GM10266 (cell line): ENCODE measurements around the gene PRDM16.

ENCODE experiments used
- DNase-seq: peaks from one replicate; pipeline ENCODE4 v3.0.0; 2012; ENCODE audit errors: extremely low spot score
- TF ChIP-seq, protein P1 (sequence below): IDR thresholded peaks from 2 replicates; pipeline ENCODE4 v1.5.1; 2012; ENCODE audit warnings: mild to moderate bottlenecking, low read depth; ENCODE audit not compliant: control insufficient read depth, insufficient read depth; ENCODE audit errors: missing control alignments

PRDM16 gene

DNA sequence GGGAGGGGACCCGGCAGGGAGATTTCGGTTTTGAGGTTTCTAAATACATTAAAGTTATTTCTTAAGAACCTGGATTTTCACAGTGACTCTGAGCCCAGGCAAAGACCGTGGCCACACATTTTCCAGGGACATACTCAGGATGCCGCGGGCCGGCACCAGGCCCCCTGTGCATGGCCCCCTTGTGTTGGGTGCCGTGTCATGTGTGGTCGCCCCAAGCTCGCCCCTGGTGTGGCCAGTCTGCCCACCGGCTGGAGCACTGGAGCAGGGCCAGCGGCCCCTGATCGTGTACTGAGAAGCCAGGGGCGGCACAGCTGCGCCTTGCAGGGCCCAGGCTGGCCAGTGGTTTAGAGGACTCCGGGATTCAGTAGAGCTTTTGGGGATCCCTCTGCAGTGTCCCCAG, 412.0 kb downstream of the PRDM16 start:
- no peak for DNase-seq
- TF ChIP-seq, protein P1, sequence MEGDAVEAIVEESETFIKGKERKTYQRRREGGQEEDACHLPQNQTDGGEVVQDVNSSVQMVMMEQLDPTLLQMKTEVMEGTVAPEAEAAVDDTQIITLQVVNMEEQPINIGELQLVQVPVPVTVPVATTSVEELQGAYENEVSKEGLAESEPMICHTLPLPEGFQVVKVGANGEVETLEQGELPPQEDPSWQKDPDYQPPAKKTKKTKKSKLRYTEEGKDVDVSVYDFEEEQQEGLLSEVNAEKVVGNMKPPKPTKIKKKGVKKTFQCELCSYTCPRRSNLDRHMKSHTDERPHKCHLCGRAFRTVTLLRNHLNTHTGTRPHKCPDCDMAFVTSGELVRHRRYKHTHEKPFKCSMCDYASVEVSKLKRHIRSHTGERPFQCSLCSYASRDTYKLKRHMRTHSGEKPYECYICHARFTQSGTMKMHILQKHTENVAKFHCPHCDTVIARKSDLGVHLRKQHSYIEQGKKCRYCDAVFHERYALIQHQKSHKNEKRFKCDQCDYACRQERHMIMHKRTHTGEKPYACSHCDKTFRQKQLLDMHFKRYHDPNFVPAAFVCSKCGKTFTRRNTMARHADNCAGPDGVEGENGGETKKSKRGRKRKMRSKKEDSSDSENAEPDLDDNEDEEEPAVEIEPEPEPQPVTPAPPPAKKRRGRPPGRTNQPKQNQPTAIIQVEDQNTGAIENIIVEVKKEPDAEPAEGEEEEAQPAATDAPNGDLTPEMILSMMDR, result no peak

DNA sequence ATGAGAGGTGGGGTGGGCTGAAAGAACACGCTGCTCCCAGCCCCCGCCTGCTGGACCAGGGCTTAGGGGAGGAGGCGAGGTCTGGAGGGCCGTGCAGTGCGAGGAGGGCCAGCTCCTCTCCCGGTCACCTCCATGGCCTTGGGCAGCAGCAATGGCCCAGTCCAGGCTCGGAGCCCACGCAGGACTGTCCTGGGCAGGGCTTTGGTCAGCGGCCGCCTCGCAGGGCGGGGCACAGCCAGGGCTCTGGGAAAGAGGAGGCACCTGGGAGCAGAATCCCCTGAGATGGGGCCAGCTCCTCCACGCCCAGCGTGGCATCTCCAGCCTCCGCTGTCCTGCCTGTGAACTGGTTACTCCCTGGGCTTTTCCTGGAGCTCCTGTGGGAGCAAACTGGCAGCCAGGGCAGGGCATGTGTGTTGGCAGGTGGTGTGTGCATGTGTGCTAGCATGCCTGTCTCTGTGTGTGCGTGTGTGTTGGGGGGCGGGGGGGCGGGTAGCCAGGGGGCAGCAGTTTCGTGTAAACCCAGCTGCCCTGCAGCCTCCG, 412.9 kb downstream of the PRDM16 start:
- TF ChIP-seq, protein P1, result no peak
- DNase-seq, result no peak

GRCh38 chr1:3482378-3482849, 413.4 kb downstream of the PRDM16 start:
- DNase-seq, result peak; percentile 65
- TF ChIP-seq, protein P1, result peak; percentile 35

GRCh38 chr1:3483380-3483779, 414.4 kb downstream of the PRDM16 start:
- no peak for DNase-seq
- TF ChIP-seq, protein P1, result no peak

GRCh38 chr1:3483801-3484444, 414.9 kb downstream of the PRDM16 start:
- DNase-seq, result peak; percentile 81
- TF ChIP-seq, protein P1, result peak; percentile 82

DNA sequence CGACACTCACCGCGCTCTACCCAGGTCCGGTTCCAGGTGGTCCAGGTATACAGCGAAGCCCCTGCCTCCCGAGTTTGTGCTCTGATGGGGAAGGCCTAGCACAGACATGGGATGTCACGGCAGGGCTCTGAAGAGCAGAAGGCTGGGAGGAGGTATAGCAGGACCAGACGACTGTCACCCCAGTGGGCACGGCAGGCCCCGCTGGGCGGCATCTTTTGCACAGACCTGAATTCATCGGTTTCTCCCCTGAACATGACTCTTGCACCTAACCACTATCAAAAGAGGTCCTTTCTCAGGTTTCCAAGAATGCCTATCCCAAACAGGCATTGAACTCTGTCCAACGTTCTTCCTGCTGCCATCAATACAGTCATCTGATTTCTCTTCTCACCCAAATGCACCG, 416.0 kb downstream of the PRDM16 start:
- TF ChIP-seq, protein P1, result no peak
- DNase-seq, result no peak
